ENCODE results near the gene OPN3.
A peak's percentile ranks its signal among the peaks of the same experiment; 100 is the strongest.

Gene OPN3

DNA sequence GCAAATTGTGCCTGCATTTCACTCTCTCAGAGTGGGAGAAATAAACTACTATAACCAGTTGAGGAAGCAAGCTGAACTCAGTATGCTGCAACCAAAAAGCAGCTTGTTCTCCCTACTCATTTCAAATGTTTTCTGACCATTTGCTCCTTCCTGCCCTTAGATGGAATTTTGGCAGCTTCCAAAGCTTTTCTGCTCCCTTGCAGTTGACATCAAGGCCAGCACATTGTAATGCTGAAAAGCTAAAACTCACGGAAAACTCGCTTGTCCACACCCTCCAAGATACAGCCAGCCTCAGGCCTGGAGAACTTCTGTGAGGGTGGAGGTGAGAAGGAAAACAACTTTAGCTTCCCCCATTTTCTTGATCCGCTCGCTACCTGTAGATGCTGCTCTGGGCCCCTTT lies 5.0 kb upstream of the OPN3 start:
- no peak for DNase-seq (ENCODE audit: low spot score)

DNA sequence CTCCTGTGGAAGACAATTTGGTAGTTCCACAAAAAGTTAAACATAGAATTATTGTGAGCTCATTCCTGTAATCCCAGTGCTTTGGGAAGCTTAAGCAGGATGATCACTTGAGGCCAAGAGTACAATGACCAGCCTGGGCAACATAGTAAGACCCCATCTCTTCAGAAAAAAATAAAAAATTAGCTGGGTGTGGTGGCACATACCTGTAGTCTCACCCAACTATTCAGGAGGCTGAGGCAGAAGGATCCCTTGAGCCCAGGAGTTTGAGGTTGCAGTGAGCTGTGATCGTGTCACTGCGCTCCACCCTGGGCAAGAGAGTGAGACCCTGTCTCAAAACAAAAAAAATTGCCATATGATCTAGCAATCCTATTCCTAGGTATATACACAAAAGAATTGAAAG lies 4.1 kb upstream of the OPN3 start:
- DNase-seq (ENCODE audit: low spot score) = no peak

DNA sequence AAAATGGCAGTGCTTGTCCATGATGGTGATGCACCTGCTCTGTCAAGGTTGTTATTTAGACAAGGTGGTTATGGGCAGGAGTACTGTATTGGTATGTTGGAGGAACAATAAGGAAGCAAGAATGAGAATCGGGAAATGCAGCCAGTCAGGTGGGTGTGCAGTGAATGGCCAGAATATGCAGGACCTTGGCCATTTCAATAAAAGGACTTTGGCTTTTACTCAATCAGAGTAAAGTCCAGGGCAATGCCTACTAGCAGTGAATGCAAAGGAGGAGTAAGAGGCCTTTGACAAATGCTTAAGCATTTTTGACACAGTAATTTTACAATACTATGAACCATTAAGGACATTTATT lies 2.4 kb upstream of the OPN3 start:
- DNase-seq (ENCODE audit: low spot score) = no peak

DNA sequence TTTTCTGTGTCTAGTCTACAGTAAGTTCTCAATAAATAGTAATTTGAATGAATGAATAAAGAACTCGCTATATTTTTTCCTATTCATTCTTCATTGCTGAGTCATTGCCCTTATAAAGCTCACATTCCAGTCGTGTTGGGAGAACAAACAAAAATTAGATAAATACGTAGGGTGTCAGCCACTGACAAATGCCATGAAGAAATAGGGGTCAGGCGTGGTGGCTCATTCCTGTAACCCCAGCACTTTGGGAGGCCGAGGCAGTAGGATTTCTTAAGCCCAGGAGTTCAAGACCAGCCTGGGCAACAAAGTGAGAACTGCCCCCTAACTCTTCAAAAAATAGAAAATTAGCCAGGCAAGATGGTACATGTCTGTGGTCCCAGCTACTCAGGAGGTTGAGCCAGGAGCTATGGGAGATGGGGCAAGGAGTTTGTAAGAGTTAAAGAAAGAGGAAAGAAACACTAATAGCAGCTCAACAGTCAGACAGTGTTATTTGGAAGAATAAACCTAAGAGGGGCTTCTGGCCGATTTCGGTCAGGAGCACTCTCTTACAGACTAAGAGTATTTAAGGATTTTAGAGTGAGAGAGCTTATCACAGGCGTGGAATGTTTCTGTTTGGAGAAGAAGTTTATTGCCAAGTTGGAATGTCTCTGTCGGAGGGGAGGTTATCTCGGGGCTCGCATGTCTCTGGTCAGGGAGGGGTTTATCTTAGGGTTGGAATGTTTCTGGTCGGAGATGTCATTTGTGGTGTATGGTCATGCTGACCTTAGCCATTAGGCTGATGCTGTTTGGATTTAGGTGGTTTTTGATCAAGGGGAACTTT lies 1.8 kb upstream of the OPN3 start:
- DNase-seq (ENCODE audit: low spot score) = no peak

DNA sequence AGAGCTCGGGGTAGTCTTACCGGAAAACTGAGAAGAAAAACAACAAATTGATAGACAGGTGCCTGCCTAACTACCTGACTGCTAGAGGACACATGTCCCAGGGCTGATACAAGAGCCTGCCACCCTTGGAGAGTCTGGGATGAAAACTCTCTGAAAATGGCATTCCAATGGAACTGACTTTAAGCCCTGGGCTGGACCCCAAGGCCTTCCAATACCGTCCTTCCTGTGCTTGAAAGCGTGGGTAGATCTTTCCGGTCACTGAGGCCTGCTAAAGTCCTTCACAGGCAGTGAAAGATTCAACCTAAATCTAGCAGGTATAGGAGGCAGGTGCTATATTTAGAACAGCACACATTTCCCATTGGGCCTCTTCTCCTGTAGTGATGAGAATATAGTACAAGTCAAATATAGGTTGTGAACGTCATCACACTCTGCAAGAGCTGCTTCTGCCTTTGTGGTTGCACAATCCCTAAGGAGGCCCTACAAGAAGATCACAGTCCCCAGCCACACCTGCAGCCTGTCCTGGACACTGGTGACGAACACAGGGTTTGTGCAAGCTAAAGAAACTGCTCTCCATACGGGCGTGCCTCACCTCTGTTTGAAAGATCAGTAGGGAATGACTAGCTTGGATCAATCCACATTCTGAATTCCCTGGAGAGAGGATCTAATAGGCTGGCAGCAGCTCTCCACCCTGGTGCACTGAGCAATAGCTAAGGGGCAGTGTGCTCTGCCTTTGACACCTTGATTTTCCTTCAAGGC lies 876 bp upstream of the OPN3 start:
- no peak for DNase-seq (ENCODE audit: low spot score)

DNA sequence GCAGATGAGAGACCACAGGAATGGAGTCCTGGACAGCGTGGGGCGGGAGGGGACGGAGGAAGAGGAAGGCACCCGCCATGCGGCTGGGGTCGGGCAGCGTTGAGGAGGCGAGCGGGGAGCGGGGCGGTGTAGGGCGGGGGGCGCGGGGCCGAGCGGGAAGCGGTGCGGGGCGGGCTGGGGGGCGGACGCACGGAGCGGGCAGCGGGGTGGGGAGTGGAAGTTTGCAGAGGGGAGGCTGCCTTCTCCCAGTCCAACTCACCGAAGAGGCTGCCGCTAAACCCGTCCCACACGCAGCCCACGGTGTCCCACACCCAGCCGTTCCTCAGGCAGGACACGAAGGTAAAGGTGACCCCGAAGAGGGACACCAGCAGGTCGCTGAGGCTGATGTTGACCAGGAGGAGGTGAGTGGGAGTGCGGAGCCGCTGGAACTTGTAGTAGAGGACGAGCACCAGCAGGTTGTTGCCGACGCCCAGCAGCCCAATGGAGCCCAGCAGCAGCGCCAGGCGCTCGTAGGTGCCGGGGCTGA lies 483 bp downstream of the OPN3 start:
- DNase-seq (ENCODE audit: low spot score) = no peak

DNA sequence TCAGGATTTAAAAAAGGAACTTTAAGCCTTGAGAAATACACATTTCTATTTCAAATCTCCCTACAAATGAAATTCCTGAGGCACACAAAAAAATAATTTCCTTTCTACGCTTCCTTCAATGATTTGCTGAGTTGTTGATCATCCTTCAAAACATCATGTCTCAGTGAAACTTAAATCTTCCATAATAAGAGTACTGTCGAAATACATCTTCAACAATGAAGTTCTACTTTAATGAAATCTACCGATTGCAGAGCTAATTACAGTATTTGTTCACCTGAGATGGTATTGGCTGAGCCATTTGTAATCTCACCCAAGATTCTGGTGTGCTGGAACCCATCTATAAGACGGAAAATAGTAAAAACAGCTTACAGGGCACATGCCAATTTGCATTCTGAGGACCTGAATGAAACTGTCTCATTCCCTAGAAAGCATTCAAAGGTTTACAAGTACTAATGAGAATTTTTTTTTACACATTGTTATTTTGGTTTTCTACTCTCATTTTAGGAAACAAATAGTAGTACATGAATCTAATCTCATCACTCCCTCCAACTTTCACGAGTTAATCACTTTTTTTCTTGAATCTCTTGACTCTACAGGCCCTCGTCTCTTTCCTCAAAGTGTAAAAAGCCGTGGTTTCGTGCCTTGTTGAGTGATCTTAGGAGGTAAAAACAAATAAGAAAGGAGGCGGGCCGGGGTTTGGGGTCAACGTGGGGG lies 1.1 kb downstream of the OPN3 start:
- no peak for DNase-seq (ENCODE audit: low spot score)

DNA sequence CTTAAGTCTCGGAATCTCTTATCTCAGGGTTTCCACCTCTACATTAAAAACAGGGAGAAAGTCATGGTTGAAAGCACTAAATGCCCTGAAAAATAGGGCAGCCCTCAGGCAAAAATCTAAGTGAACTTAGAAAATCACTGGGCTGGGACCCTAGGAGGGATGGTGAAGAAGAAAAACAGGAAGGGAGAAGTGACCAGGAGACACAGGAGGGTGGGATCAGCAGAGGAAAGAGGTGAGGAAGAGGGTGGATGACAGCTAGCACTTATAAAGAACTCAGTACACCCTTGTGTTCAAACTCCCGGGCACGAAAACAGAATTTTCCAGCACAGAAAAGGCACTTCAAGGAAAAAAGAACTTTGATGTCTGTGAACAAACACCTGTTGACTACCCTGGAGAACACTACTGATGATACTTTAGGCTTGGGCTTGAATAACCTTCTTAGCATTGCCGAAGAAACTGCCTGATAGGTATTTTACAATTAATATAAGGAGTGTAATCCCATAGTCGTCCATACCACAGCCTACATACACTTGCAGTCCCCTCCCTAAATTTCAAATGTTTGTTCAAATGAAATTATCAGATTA lies 2.0 kb downstream of the OPN3 start:
- DNase-seq (ENCODE audit: low spot score) = no peak

DNA sequence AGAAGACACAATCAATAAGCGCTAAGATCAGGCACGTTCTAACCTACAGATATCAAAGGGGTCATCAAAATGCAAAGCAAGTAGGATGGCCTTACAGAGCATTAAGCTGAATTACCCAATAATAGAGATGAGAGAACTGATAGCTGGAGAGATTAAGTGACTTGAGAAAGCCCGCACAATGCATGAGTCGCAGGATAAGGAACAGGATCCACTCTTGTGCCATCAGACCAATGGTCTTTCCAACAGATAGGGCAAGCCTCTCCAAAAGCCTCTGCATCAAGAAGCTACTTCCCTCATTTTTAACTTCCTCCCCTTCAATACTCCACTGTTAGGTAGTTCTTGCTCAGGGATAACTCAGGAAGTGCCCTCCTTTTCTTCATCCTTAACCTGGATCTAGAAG lies 2.6 kb downstream of the OPN3 start:
- DNase-seq (ENCODE audit: low spot score) = no peak

DNA sequence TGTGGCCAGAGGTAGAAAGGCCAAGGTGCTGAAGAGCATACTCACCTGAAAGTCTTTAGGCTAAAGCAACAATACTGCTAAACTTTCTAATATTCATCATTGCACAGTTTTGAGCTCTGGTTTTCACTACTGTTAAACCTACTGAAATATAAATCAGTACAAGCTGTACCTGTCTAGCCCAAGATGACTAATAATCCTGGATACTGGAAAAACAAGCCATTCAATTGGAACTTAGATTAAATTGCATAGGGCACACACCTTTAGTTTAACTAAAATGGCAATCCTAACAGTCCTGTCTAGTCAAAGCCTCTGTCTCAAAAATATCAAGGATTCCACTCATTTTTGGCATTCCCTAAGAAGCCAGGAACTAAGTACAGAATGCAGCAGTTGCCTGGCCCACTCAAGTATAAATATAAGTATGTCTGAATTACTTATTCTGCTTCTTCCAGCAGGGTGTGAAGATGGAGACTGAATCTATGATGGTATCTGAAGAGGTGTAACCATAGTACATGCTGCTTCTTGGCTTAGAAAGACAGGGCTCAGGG lies 3.1 kb downstream of the OPN3 start:
- no peak for DNase-seq (ENCODE audit: low spot score)

DNA sequence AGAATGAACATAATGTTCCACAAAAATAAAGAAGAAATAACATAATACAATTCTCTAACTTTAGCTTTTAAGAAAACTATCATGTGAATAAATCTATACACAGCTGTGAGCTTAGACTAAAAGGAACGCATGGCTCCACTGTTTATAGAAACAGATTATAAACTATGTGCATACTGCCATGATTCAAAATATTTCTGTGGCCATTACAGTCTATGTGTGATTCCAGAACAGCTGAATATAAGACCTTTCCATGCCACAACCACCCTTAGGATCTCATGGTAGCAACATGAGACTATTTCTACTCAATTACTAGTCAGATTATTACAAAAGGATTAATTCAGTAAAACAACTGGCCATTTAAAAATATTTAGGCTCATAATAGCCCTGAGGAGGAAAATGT lies 3.9 kb downstream of the OPN3 start:
- DNase-seq (ENCODE audit: low spot score) = no peak

DNA sequence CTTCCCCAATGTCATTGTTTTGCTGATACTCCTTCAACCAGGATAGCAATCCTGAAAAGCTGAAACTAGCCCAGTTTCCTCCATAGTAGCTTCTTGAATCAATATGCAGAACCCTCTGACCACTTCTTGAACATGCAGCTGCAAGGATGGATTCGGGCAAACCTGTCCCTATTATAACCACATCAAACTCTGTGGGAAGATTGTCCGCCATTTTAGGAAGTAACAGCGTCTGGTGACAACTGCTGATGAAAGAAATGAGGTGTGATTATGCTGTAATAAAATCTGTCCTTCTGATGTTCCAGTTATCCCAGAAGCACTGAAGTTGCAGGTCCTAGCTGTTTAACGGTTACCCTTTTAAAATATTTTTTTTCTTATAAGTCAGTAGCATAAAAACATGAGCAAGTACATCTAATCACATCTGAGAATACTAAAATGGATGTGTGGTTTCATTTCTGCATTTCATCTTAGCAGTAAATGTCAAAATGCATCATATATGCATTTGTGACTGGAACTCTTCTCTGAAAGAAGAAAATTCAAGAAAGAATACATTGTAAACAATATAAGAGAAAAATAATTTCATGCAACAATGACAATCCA lies 4.5 kb downstream of the OPN3 start:
- DNase-seq (ENCODE audit: low spot score) = no peak

DNA sequence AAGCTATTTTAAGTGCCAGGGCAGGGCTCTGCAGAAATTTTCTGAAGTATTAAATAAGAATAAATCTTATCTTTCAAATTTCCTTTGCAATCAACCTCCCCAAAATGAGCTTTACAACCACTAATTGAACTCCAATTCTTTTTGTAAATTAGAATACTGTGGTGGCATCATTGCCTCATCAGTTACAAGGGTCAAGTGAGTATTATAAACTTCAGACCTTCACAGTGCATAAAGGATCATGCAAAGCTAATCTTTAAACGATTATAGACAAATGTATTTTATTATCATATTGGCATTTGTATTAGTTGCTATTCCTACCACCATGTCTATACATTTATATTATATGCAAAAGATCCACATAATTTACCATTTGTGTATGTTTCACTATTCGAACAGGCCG lies 7.2 kb downstream of the OPN3 start:
- no peak for DNase-seq (ENCODE audit: low spot score)

DNA sequence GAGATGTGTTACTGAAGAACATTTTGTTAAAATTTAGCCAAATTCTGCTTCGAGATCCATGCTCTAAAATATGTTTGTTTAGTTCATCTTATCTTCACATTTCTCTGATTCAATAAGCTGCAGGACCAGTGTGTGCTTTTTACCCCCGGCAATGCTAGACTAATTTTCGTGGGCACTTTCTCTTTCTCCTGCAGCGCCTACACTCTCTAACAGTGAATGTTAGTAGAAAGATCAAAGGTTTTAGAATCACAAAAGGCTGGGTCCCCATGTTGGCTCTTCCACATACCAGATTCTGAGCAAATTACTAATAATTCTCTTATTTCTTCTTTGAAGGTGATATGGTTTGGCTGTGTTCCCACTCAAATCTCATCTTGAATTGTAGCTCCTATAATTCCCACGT lies 8.5 kb downstream of the OPN3 start:
- DNase-seq (ENCODE audit: low spot score) = no peak

DNA sequence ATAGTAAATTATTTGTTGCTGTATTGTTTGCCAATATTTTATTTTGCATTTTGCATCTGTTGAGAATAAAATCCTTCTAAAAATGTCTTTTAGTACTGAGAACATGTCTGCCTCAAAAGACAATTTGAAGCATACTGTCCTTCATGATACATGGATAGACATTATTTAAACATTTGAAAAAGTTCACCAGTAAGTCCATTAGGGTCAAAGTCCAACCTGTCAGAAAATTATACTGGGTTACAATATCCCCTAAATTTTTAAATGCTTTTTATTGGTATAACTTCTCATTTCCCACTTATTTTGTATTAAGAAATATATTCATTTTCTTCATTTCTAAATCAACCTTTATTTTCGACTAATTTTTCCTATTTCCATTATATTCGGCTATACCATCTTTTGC lies 9.3 kb downstream of the OPN3 start:
- DNase-seq (ENCODE audit: low spot score) = no peak

DNA sequence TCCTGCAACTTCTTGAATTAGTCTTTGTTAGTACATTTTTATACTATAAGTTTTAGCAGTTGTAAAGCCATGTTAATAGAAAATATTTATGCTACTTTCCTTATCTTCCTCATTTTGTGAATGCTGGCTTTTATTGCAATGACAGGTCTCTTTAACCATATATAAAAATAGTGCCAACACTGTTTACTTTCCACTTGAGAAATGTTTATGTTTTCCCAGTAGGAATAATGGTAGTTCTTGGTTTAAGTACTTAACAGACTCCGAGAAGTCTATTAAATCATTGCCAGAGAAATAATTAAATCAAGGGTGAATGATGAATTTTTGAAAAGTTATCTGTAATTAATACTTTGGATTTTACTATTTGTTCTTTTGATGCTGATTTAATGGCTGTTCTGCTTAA lies 9.7 kb downstream of the OPN3 start:
- DNase-seq (ENCODE audit: low spot score) = no peak

DNA sequence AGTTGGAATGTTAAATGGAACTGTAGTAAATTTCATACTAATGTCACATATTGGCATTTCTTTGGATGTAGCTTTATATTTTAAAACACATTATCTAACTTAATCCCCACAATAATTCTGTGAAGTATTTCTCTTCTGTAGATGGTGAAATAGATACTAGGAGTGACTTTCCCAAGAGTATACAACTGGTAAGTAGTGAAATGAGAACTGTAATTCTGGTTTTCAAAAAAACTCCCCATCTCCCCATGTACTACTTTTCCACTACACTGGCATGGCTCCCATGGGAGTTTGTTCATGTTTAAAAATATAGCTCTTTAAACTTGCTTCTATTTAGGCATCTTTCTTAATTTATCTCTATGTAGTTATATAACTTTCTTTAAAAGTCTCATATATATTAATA lies 10.2 kb downstream of the OPN3 start:
- no peak for DNase-seq (ENCODE audit: low spot score)

DNA sequence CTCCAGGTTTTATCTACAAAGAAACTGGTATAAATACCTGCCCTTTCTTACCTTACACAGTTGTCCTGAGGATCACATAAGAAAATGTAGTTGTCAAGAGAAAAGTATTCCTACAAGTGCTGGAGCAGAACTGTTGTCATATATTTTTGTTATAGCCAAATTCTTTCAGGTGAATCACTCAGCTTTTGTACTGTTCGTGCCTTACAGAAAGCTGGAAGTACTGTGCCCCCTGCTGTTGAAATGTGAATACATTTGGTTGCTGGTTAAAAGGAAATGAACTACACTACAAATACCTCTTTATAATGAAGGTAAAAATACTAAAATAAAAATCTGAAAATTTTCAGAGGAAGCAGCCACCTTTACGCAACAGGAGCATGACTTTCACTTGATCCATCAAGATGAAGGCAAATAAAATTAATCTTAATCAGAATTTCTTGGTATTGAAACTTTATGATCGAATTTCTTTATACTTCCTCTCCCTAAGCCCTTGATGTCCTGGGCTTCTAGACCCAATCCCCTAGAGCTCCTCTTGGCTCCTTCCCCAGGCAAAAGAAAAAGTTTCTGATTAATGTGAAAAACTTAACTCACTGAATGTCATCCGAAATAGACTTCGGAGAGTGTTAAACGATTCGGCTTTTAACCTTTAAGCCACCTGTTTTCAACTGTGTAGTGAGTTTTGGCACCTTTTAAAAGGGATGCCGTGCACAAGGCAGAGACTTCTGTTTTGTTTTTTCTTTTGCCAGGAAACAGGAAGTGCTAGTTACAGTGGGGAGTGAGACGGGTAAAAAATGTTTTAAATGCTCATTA lies 12.5 kb downstream of the OPN3 start:
- peak; percentile 51 for DNase-seq (ENCODE audit: low spot score)

DNA sequence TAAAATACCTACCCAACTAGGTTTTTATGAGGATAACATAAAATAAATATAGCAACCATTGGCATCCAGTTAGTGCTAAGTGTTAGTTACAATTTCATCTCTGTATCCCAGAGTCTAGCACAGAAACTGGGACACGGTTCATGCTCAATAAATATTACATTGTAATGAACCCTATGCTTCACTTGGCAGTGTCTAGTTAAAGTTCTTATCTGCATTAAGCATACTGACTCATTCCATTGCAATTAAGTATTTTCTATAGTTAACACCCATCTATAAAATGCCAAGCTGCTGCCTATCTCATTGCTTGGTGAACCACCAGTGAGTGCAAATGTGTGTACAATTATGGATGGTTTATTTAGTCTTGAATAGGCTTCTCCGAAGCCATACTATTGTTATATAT lies 15.2 kb downstream of the OPN3 start:
- DNase-seq (ENCODE audit: low spot score) = no peak

DNA sequence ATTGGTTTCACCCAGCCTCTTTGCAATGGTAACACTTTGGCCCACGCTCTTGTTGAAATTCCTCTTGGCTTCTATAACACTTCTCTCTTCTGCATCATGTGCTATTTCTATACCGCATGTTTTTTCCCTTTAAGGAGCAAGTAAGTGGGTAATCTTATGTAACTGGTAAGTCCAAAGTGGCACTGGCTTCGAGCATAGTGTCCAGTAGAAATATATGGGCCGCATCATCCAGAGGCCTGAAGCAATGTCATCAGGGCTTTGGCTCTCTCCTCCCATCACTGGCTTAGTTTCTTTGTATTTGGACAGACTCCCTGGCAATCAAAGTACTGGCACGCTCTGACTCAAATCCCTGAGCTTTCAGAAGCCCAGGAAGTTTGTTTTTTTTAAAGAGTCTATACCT lies 17.5 kb downstream of the OPN3 start:
- DNase-seq (ENCODE audit: low spot score) = no peak

DNA sequence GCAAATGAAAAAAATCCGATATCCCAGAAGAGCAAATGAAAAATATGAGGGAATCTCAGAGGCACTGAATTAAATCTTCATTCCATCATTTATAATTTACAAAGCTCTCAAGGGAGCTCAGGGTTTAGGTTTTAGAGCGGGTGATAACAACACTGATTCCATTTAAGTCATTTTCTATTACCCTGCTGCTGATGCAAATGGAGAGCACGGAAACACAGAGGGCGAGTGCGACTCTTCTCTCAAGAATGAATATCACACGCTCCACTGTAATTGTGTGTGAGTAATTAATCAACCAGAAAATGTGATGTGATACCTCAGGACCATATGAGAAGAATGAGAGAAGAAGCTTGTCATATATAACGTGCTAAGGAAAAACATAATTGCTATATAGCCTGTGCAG lies 22.7 kb downstream of the OPN3 start:
- DNase-seq (ENCODE audit: low spot score) = no peak
